ENCODE results near the gene SOCS3. TPM values are rescaled to one million over a fixed set of nuclear protein-coding genes. Genes with fewer than 3 reads are reported as not detected.
A peak's percentile ranks its signal among the peaks of the same experiment; 100 is the strongest.

The SOCS3 gene
- total RNA-seq, 1 donor from 2014 or later = 66.1 TPM

GRCh38 chr17:78390241-78391050, 30.6 kb upstream of the SOCS3 start:
- no peak for DNase-seq (ENCODE audit: low spot score)

- no peak for DNase-seq (ENCODE audit: low spot score)
Observed at GRCh38 chr17:78387977-78388941, 28.4 kb upstream of the SOCS3 start.

- no peak for DNase-seq (ENCODE audit: low spot score)
Observed at GRCh38 chr17:78384479-78385175, 24.8 kb upstream of the SOCS3 start.

- DNase-seq (ENCODE audit: low spot score) = peak; percentile 90
Observed at GRCh38 chr17:78383725-78384471, 24.0 kb upstream of the SOCS3 start.

- no peak for DNase-seq (ENCODE audit: low spot score)
Observed at GRCh38 chr17:78381601-78382232, 21.8 kb upstream of the SOCS3 start.

- no peak for DNase-seq (ENCODE audit: low spot score)
Observed at GRCh38 chr17:78380370-78380769, 20.5 kb upstream of the SOCS3 start.

GRCh38 chr17:78379131-78379491, 19.2 kb upstream of the SOCS3 start:
- DNase-seq (ENCODE audit: low spot score) = no peak

GRCh38 chr17:78378225-78379130, 18.6 kb upstream of the SOCS3 start, which contains the start of gene PGS1:
PGS1 (plus strand) TSS chr17:78378649; CDS start chr17:78378666, 17 bp downstream.
- peak; percentile 87 for DNase-seq (ENCODE audit: low spot score)

- DNase-seq (ENCODE audit: low spot score) = no peak
Observed at GRCh38 chr17:78377858-78378224, 18.0 kb upstream of the SOCS3 start.

- DNase-seq (ENCODE audit: low spot score) = no peak
Observed at GRCh38 chr17:78376161-78376560, 16.3 kb upstream of the SOCS3 start.

GRCh38 chr17:78375401-78376151, 15.7 kb upstream of the SOCS3 start:
- peak; percentile 56 for DNase-seq (ENCODE audit: low spot score)

GRCh38 chr17:78374631-78375274, 14.9 kb upstream of the SOCS3 start:
- no peak for DNase-seq (ENCODE audit: low spot score)

GRCh38 chr17:78374189-78374588, 14.3 kb upstream of the SOCS3 start:
- peak; percentile 72 for DNase-seq (ENCODE audit: low spot score)

GRCh38 chr17:78372841-78373240, 13.0 kb upstream of the SOCS3 start:
- DNase-seq (ENCODE audit: low spot score) = no peak

GRCh38 chr17:78371056-78371455, 11.2 kb upstream of the SOCS3 start:
- DNase-seq (ENCODE audit: low spot score) = no peak

- no peak for DNase-seq (ENCODE audit: low spot score)
Observed at GRCh38 chr17:78369791-78370381, 10.0 kb upstream of the SOCS3 start.

- DNase-seq (ENCODE audit: low spot score) = no peak
Observed at GRCh38 chr17:78368854-78369495, 9.1 kb upstream of the SOCS3 start.

GRCh38 chr17:78368348-78368747, 8.5 kb upstream of the SOCS3 start:
- DNase-seq (ENCODE audit: low spot score) = no peak
